Vagina (tissue), 2 donors: ENCODE data around the gene CCDC90B. TPM values are rescaled to one million over a fixed set of nuclear protein-coding genes. Genes with fewer than 3 reads are reported as not detected.
"Not testable (repeated sequence)": the region's sequence is repeated elsewhere in the genome, so short reads cannot be mapped to it uniquely, and the experiment has no call there.

Experiments
- DNase-seq, 2 donors: peaks; one replicate each; pipeline ENCODE4 v3.0.0-alpha.2; 2017; ENCODE audit errors: extremely low spot score in 2 of 2
- H3K27ac ChIP-seq: fragments of 200-600 bp; sonication (generic); one replicate; pipeline ENCODE4 v1.5.1; 2019
- H3K27me3 ChIP-seq: fragments of 200-600 bp; sonication (generic); one replicate; pipeline ENCODE4 v1.5.1; 2019
- H3K36me3 ChIP-seq, 2 donors: fragments of 200-600 bp; sonication (generic); one replicate each; pipeline ENCODE4 v1.5.1; 2017 to 2019
- H3K4me1 ChIP-seq: fragments of 200-600 bp; sonication (generic); one replicate; pipeline ENCODE4 v1.5.1; 2019
- H3K4me3 ChIP-seq, 2 donors: fragments of 200-600 bp; sonication (generic); 1 replicate in 1 of 2; 2 replicates in 1 of 2; pipeline ENCODE4 v1.5.1; 2016 to 2019
- H3K9me3 ChIP-seq: fragments of 200-600 bp; sonication (generic); one replicate; pipeline ENCODE4 v1.5.1; 2019
- CTCF ChIP-seq, 3 experiments: fragments of 450-650 bp in 2 of 3; fragments of 200-600 bp in 1 of 3; sonication (generic) in 1 of 3; IDR thresholded peaks; one replicate each; pipeline ENCODE4 v1.5.1; 2017 to 2019; ENCODE audit warnings: antibody characterized with exemption in 3 of 3, mild to moderate bottlenecking in 2 of 3, moderate library complexity in 2 of 3
- POLR2A ChIP-seq, 2 donors: fragments of 450-650 bp; IDR thresholded peaks; one replicate each; pipeline ENCODE4 v1.6.1; 2017; ENCODE audit warnings: antibody characterized with exemption in 2 of 2, mild to moderate bottlenecking in 2 of 2, moderate library complexity in 2 of 2
- POLR2AphosphoS5 ChIP-seq, 2 donors: sonication (generic); formaldehyde crosslinking; IDR thresholded peaks; one replicate each; pipeline ENCODE4 v1.9.0; 2017; ENCODE audit warnings: antibody characterized with exemption in 2 of 2, mild to moderate bottlenecking in 2 of 2, low read depth in 1 of 2; ENCODE audit not compliant: insufficient read depth in 1 of 2
- intact Hi-C: fragments of 100-400 bp; cut with DNase I; formaldehyde crosslinking; loops from one replicate; pipeline ENCODE4 v1.15.1; 2023
- total RNA-seq: library from RNA; depleted of rRNA; stranded (reverse); fragments of >200 nt; gene quantifications from one replicate; pipeline ENCODE4 v1.2.3, GENCODE V29; 2016

The CCDC90B gene
- total RNA-seq, 1 donor from 2014 or later: 37.6 TPM

- TF ChIP-seq POLR2A (IDR thresholded peaks at IDR 0.05) (no peak), POLR2AphosphoS5 (IDR thresholded peaks at IDR 0.05; ENCODE audit: insufficient read depth in 1 of 2, low read depth in 1 of 2) (no peak), CTCF (IDR thresholded peaks at IDR 0.05) (no peak)
- DNase-seq: no peak
- intact Hi-C loops: no loop called here
- Histone ChIP-seq H3K27me3 (no peaks in the 10 kb centered on the region), H3K4me1 (no peaks in the 10 kb centered on the region), H3K4me3 (no peak overlapping the region), H3K27ac (no peak overlapping the region), H3K36me3 (no peaks in the 10 kb centered on the region), H3K9me3 (no peaks in the 10 kb centered on the region)
These were observed 33.2 kb upstream of the CCDC90B start for GRCh38 chr11:83319346-83319745.

GRCh38 chr11:83318931-83319330 is 32.8 kb upstream of the CCDC90B start:
- no peak overlapping the region for H3K4me3 ChIP-seq
- DNase-seq: no peak
- H3K27ac ChIP-seq: no peak overlapping the region
- H3K4me1 ChIP-seq: no peaks in the 10 kb centered on the region
- intact Hi-C loops: no loop called here
- no peaks in the 10 kb centered on the region for H3K36me3 ChIP-seq
- no peak for TF ChIP-seq POLR2A (IDR thresholded peaks at IDR 0.05)
- no peak for TF ChIP-seq POLR2AphosphoS5 (IDR thresholded peaks at IDR 0.05; ENCODE audit: insufficient read depth in 1 of 2, low read depth in 1 of 2)
- no peak for TF ChIP-seq CTCF (IDR thresholded peaks at IDR 0.05)
- H3K9me3 ChIP-seq: no peaks in the 10 kb centered on the region
- no peaks in the 10 kb centered on the region for H3K27me3 ChIP-seq

DNA sequence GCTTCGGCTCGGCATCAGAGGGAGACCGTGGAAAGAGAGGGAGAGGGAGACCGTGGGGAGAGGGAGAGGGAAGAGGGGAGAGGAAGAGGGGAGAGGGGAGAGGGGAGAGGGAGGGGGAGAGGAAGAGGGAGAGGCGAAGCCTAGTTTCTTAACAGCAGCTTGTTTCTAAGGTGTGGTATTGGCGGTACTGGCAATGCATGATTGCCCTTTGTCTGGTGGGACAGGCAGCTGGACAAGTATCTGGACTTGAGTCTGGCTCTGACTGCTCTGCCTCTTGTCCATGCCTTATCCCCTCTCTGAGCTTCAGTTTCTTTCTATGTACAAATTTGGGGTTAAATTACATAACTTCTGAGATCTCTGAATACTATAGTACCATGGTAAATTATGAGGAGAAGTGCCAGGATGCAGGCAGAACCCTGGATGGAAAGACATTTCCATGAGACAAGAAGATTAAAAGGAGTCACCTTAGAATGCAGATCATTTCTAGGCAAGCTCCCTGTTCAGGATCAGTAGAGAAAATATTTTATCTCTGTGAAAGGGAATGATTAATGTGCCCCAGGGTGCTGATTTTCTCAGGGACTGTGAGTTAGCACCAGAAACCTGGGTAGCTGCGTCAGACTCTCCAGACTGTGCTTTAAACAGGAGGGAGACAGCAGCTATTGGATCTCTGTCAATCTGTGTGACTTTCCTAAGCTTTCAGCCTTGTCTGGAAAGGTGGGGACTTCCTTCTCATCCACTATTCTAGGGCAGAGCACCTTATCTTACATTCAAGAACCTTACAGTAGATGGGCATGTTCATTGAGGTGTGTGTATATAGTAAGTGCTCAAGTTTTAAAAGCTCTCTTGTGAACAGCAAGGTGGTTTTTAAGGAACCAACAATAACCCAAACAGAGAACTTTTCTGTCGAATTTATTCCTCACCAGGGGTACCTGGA is 31.9 kb upstream of the CCDC90B start:
- TF ChIP-seq POLR2AphosphoS5 (IDR thresholded peaks at IDR 0.05; ENCODE audit: insufficient read depth in 1 of 2, low read depth in 1 of 2) (no peak), POLR2A (IDR thresholded peaks at IDR 0.05) (no peak), CTCF (IDR thresholded peaks at IDR 0.05) (no peak)

DNA sequence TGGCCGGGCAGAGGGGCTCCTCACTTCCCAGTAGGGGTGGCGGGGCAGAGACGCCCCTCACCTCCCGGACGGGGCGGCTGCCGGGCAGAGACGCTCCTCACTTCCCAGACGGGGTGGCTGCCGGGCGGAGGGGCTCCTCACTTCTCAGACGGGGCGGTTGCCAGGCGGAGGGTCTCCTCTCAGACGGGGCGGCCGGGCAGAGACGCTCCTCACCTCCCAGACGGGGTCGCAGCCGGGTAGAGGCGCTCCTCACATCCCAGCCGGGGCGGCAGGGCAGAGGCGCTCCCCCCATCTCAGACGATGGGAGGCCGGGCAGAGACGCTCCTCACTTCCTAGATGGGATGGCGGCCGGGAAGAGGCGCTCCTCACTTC is 30.7 kb upstream of the CCDC90B start:
- H3K27me3 ChIP-seq, intact Hi-C loops, H3K9me3 ChIP-seq, H3K4me3 ChIP-seq, H3K4me1 ChIP-seq, H3K27ac ChIP-seq, H3K36me3 ChIP-seq, DNase-seq: not testable (repeated sequence)

More for the DNA sequence above, 31.9 kb upstream of the CCDC90B start:
- Histone ChIP-seq H3K4me3 (no peak overlapping the region), H3K36me3 (no peaks in the 10 kb centered on the region), H3K4me1 (no peaks in the 10 kb centered on the region), H3K27ac (no peak overlapping the region), H3K9me3 (no peaks in the 10 kb centered on the region), H3K27me3 (no peaks in the 10 kb centered on the region)
- intact Hi-C loops: no loop called here
- no peak for DNase-seq

DNA sequence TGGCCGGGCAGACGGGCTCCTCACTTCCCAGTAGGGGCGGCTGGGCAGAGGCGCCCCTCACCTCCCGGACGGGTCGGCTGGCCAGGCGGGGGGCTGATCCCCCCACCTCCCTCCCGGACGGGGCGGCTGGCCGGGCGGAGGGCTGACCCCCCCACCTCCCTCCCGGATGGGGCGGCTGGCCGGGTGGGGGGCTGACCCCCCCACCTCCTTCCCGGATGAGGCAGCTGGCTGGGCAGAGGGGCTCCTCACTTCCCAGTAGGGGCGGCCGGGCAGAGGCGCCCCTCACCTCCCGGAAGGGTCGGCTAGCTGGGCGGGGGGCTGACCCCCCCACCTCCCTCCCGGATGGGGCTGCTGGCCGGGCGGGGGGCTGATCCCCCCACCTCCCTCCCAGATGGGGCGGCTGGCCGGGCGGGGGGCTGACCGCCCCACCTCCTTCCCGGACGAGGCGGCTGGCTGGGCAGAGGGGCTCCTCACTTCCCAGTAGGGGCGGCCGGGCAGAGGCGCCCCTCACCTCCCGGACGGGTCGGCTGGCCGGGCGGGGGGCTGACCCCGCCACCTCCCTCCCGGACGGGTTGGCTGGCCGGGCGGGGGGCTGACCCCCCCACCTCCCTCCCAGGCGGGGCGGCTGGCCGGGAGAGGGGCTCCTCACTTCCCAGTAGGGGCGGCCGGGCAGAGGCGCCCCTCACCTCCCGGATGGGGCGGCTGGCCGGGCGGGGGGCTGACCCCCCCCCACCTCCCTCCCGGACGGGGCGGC is 30.2 kb upstream of the CCDC90B start:
- H3K36me3 ChIP-seq, intact Hi-C loops, H3K27me3 ChIP-seq, H3K4me3 ChIP-seq, H3K9me3 ChIP-seq, H3K4me1 ChIP-seq, DNase-seq, H3K27ac ChIP-seq: not testable (repeated sequence)

DNA sequence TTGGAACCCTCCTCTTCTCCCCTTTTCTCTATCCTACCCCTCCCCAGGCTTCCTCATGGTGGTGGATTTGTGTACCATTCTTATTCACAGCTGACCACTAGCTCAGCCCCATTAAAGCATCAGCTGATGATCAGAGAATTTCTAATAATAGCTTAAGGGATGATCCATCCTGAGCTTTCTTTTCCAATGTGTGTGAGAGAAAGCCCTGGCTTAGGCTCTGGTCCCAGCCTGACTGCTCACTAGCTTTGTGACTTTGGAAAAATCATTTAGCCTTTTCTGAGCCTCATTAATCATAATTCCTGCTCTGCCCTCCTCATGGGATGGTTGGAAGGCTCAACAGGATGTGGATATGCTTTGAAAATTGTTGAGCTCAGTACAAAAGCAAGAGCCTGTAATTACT is 26.3 kb upstream of the CCDC90B start:
- intact Hi-C loops: no loop called here
- H3K27ac ChIP-seq: no peak overlapping the region
- no peak overlapping the region for H3K4me3 ChIP-seq
- no peaks in the 10 kb centered on the region for H3K9me3 ChIP-seq
- DNase-seq: no peak
- H3K4me1 ChIP-seq: no peaks in the 10 kb centered on the region
- no peaks in the 10 kb centered on the region for H3K27me3 ChIP-seq
- TF ChIP-seq POLR2AphosphoS5 (IDR thresholded peaks at IDR 0.05; ENCODE audit: insufficient read depth in 1 of 2, low read depth in 1 of 2) (no peak), POLR2A (IDR thresholded peaks at IDR 0.05) (no peak), CTCF (IDR thresholded peaks at IDR 0.05) (no peak)
- no peaks in the 10 kb centered on the region for H3K36me3 ChIP-seq
